H9 (cell line): ENCODE data around the gene CFHR2. TPM values are rescaled to one million over a fixed set of nuclear protein-coding genes. Genes with fewer than 3 reads are reported as not detected.

Experiments
- DNase-seq: peaks from one replicate; pipeline ENCODE4 v3.0.0-alpha.2; 2017
- H2AFZ ChIP-seq: one replicate; pipeline ENCODE4 v1.6.1; 2013; ENCODE audit warnings: mild to moderate bottlenecking, low read length, control low read depth, moderate library complexity
- H2AK5ac ChIP-seq: 2 replicates; pipeline ENCODE4 v1.6.1; 2013; ENCODE audit warnings: low read length, control low read depth, mixed read lengths; ENCODE audit not compliant: insufficient read length
- H2BK120ac ChIP-seq: one replicate; pipeline ENCODE4 v1.6.1; 2013; ENCODE audit warnings: low read depth, mild to moderate bottlenecking, low read length, control low read depth, inconsistent platforms; ENCODE audit not compliant: poor library complexity, severe bottlenecking
- H2BK12ac ChIP-seq: 2 replicates; pipeline ENCODE4 v1.6.1; 2013; ENCODE audit warnings: low read length, control low read depth, mixed read lengths, low read depth; ENCODE audit not compliant: insufficient read length
- H2BK15ac ChIP-seq: 2 replicates; pipeline ENCODE4 v1.6.1; 2013; ENCODE audit warnings: low read depth, low read length, control low read depth
- H2BK20ac ChIP-seq: one replicate; pipeline ENCODE4 v1.6.1; 2013; ENCODE audit warnings: low read depth, mild to moderate bottlenecking, low read length, control low read depth, inconsistent platforms; ENCODE audit not compliant: poor library complexity, severe bottlenecking
- H2BK5ac ChIP-seq: 2 replicates; pipeline ENCODE4 v1.6.1; 2013; ENCODE audit warnings: low read length, control low read depth, mixed read lengths; ENCODE audit not compliant: insufficient read length
- H3K14ac ChIP-seq: 2 replicates; pipeline ENCODE4 v1.6.1; 2013; ENCODE audit warnings: low read length, control low read depth; ENCODE audit not compliant: insufficient read depth
- H3K18ac ChIP-seq: 2 replicates; pipeline ENCODE4 v1.6.1; 2013; ENCODE audit warnings: low read depth, mild to moderate bottlenecking, mixed read lengths, low read length, control low read depth; ENCODE audit not compliant: insufficient read length
- H3K23ac ChIP-seq: 2 replicates; pipeline ENCODE4 v1.6.1; 2013; ENCODE audit warnings: low read length, control low read depth, mixed read lengths, low read depth; ENCODE audit not compliant: insufficient read length
- H3K23me2 ChIP-seq: 2 replicates; pipeline ENCODE4 v1.6.1; 2013; ENCODE audit warnings: low read depth, mild to moderate bottlenecking, mixed read lengths, low read length, control low read depth; ENCODE audit not compliant: insufficient read length, poor library complexity, severe bottlenecking
- H3K27ac ChIP-seq: 2 replicates; pipeline ENCODE4 v1.5.1; 2013; ENCODE audit warnings: low read length, control low read depth, mixed read lengths, low read depth; ENCODE audit not compliant: insufficient read length
- H3K27me3 ChIP-seq: 2 replicates; pipeline ENCODE4 v1.6.1; 2013; ENCODE audit warnings: low read length, control low read depth, inconsistent platforms; ENCODE audit not compliant: insufficient read depth
- H3K4ac ChIP-seq: 2 replicates; pipeline ENCODE4 v1.6.1; 2013; ENCODE audit warnings: low read depth, mild to moderate bottlenecking, control low read depth, inconsistent platforms, low read length, moderate library complexity
- H3K4me1 ChIP-seq: 2 replicates; pipeline ENCODE4 v1.6.1; 2013; ENCODE audit warnings: low read length, control low read depth, inconsistent platforms; ENCODE audit not compliant: insufficient read depth
- H3K4me2 ChIP-seq: 2 replicates; pipeline ENCODE4 v1.6.1; 2013; ENCODE audit warnings: low read length, control low read depth, mixed read lengths; ENCODE audit not compliant: insufficient read length, insufficient read depth
- H3K56ac ChIP-seq: 2 replicates; pipeline ENCODE4 v1.6.1; 2013; ENCODE audit warnings: low read depth, mild to moderate bottlenecking, mixed read lengths, low read length, control low read depth; ENCODE audit not compliant: insufficient read length
- H3K79me1 ChIP-seq: 2 replicates; pipeline ENCODE4 v1.6.1; 2013; ENCODE audit warnings: low read depth, mild to moderate bottlenecking, moderate library complexity, low read length, control low read depth, inconsistent platforms; ENCODE audit not compliant: insufficient read depth, poor library complexity, severe bottlenecking
- H3K79me2 ChIP-seq: 2 replicates; pipeline ENCODE4 v1.6.1; 2013; ENCODE audit warnings: low read length, control low read depth, inconsistent platforms; ENCODE audit not compliant: insufficient read depth
- H3K9ac ChIP-seq: 2 replicates; pipeline ENCODE4 v1.6.1; 2013; ENCODE audit warnings: low read length, control low read depth, mixed read lengths; ENCODE audit not compliant: insufficient read length; ENCODE audit errors: extremely low read depth
- H3K9me3 ChIP-seq: one replicate; pipeline ENCODE4 v1.6.1; 2013; ENCODE audit warnings: low read depth, low read length, inconsistent platforms; ENCODE audit not compliant: control insufficient read depth
- H3T11ph ChIP-seq: one replicate; pipeline ENCODE4 v1.6.1; 2013; ENCODE audit warnings: mild to moderate bottlenecking, low read length, control low read depth, inconsistent platforms
- H4K20me1 ChIP-seq: one replicate; pipeline ENCODE4 v1.6.1; 2013; ENCODE audit not compliant: control insufficient read depth, insufficient read length, insufficient read depth
- H4K5ac ChIP-seq: 2 replicates; pipeline ENCODE4 v1.6.1; 2013; ENCODE audit warnings: low read depth, mild to moderate bottlenecking, mixed read lengths, low read length, control low read depth; ENCODE audit not compliant: insufficient read length
- H4K8ac ChIP-seq: replicated peaks from 2 replicates; pipeline ENCODE4 v1.6.1; 2013; ENCODE audit warnings: low read length, control low read depth, mixed read lengths, low read depth; ENCODE audit not compliant: insufficient read length
- H4K91ac ChIP-seq: 2 replicates; pipeline ENCODE4 v1.6.1; 2013; ENCODE audit warnings: low read depth, mild to moderate bottlenecking, moderate library complexity, mixed read lengths, low read length, control low read depth; ENCODE audit not compliant: insufficient read length
- H3K27ac Mint-ChIP-seq, 3 experiments: 2 replicates in 2 of 3; 3 replicates in 1 of 3; pipeline ENCODE4 v1.8.0; 2020 to 2021; ENCODE audit warnings: mixed read lengths in 3 of 3, mild to moderate bottlenecking in 1 of 3, moderate library complexity in 1 of 3
- H3K27me3 Mint-ChIP-seq: 2 replicates; pipeline ENCODE4 v1.8.0; 2021; ENCODE audit warnings: low read depth, mild to moderate bottlenecking, moderate library complexity, mixed read lengths
- H3K36me3 Mint-ChIP-seq, 3 experiments: 2 replicates in 2 of 3; 3 replicates in 1 of 3; pipeline ENCODE4 v1.8.0; 2020 to 2021; ENCODE audit warnings: low read depth in 3 of 3, mixed read lengths in 3 of 3; ENCODE audit not compliant: insufficient read depth in 1 of 3
- H3K4me1 Mint-ChIP-seq, 2 experiments: 2 replicates each; pipeline ENCODE4 v1.8.0; 2020; ENCODE audit warnings: mixed read lengths in 2 of 2
- H3K4me3 Mint-ChIP-seq, 2 experiments: 2 replicates in 1 of 2; 3 replicates in 1 of 2; pipeline ENCODE4 v1.8.0; 2020 to 2021; ENCODE audit warnings: mild to moderate bottlenecking in 2 of 2, mixed read lengths in 2 of 2, moderate library complexity in 1 of 2
- H3K9me3 Mint-ChIP-seq, 2 experiments: 2 replicates in 1 of 2; 3 replicates in 1 of 2; pipeline ENCODE4 v1.8.0; 2020; ENCODE audit warnings: mild to moderate bottlenecking in 2 of 2, mixed read lengths in 2 of 2, moderate library complexity in 1 of 2
- CTCF ChIP-seq: fragments of 200-600 bp; sonication (generic); conservative IDR thresholded peaks from 3 replicates; pipeline ENCODE4 v1.8.0; 2021; ENCODE audit warnings: antibody characterized with exemption, mild to moderate bottlenecking
- WGBS: extraction: QIAGEN DNeasy Blood & Tissue Kit; methylation state at CpG from one replicate; pipeline ENCODE4 v1.1.7; 2013; ENCODE audit warnings: missing lambda C conversion rate, low lambda C conversion rate, mixed read lengths; ENCODE audit not compliant: insufficient read length; ENCODE audit errors: extremely low coverage; 5-methylcytosine and 5-hydroxymethylcytosine counted together
- total RNA-seq: library from RNA; stranded (reverse); gene quantifications from 2 replicates; pipeline ENCODE4 v1.2.1, GENCODE V29; 2021

The CFHR2 gene
- total RNA-seq, 1 experiment from 2014 or later = not detected

- Histone ChIP-seq H3K4me2 (no peak within 1 kb of the TSS), H3K4me1 (no peaks in the 10 kb centered on the region), H2BK15ac (no peak within 1 kb of the TSS), H3K23me2 (no peaks in the 10 kb centered on the region), H3K4ac (no peak within 1 kb of the TSS), H3K14ac (no peak within 1 kb of the TSS), H3K23ac (no peak within 1 kb of the TSS), H3K27me3 (no peaks in the 10 kb centered on the region), H4K5ac (no peak within 1 kb of the TSS), H4K8ac (no peak within 1 kb of the TSS), H3K9me3 (no peaks in the 10 kb centered on the region), H3T11ph (no peak within 1 kb of the TSS), H2AFZ (no peak within 1 kb of the TSS), H4K20me1 (no peaks in the 10 kb centered on the region), H2AK5ac (no peak within 1 kb of the TSS), H3K27ac (no peak within 1 kb of the TSS), H3K9ac (no peak within 1 kb of the TSS), H2BK120ac (no peak within 1 kb of the TSS), H2BK12ac (no peak within 1 kb of the TSS), H2BK20ac (no peak within 1 kb of the TSS), H3K56ac (no peak within 1 kb of the TSS), H2BK5ac (no peak within 1 kb of the TSS), H4K91ac (no peak within 1 kb of the TSS), H3K18ac (no peak within 1 kb of the TSS), H3K79me1 (no peaks in the 10 kb centered on the region), H3K79me2 (no peaks in the 10 kb centered on the region)
- Mint-ChIP-seq H3K4me3 (no peak within 1 kb of the TSS), H3K27me3 (no peaks in the 10 kb centered on the region), H3K27ac (no peak within 1 kb of the TSS), H3K36me3 (no peaks in the 10 kb centered on the region), H3K9me3 (no peaks in the 10 kb centered on the region), H3K4me1 (no peaks in the 10 kb centered on the region)
- WGBS = no CpG with 5 or more reads among the region's 5 CpGs
- no peak for TF ChIP-seq CTCF
- DNase-seq = no peak
These were observed 33.7 kb downstream of the CFHR2 start, which contains the start of gene CFHR5 for GRCh38 chr1:196977278-196977677. TSS of gene CFHR5 (plus strand) at chr1:196977556. CDS start at chr1:196977665, 109 bp downstream.
